Chondrocyte (in vitro differentiated cells): ENCODE results near the gene SERPINB6. TPM values are rescaled to one million over a fixed set of nuclear protein-coding genes. Genes with fewer than 3 reads are reported as not detected.

Source experiments
- DNase-seq: peaks from one replicate; pipeline ENCODE4 v3.0.0; 2021; ENCODE audit warnings: mixed read lengths, low spot score
- H3K27ac Mint-ChIP-seq: one replicate; pipeline ENCODE4 v1.8.0; 2021; ENCODE audit warnings: mild to moderate bottlenecking, moderate library complexity, mixed read lengths; ENCODE audit not compliant: unreplicated experiment
- H3K27me3 Mint-ChIP-seq: 2 replicates; pipeline ENCODE4 v1.8.0; 2021; ENCODE audit warnings: low read depth, mixed read lengths
- H3K36me3 Mint-ChIP-seq: 2 replicates; pipeline ENCODE4 v1.8.0; 2021; ENCODE audit warnings: low read depth, mixed read lengths
- H3K4me1 Mint-ChIP-seq: 2 replicates; pipeline ENCODE4 v1.8.0; 2021; ENCODE audit warnings: low read depth, mild to moderate bottlenecking, mixed read lengths
- H3K4me3 Mint-ChIP-seq: one replicate; pipeline ENCODE4 v1.8.0; 2021; ENCODE audit warnings: mild to moderate bottlenecking, moderate library complexity, mixed read lengths; ENCODE audit not compliant: unreplicated experiment
- H3K9me3 Mint-ChIP-seq: 2 replicates; pipeline ENCODE4 v1.8.0; 2021; ENCODE audit warnings: low read depth, mixed read lengths
- CTCF ChIP-seq: fragments of 200-600 bp; sonication (generic); IDR thresholded peaks from 2 replicates; pipeline ENCODE4 v1.5.0; 2021; ENCODE audit warnings: antibody characterized with exemption, mild to moderate bottlenecking, moderate library complexity
- total RNA-seq: library from RNA; stranded (reverse); gene quantifications from 3 replicates; pipeline ENCODE4 v1.2.1, GENCODE V29; 2021

The SERPINB6 gene
- total RNA-seq, 1 donor from 2014 or later: 98.0 TPM

GRCh38 chr6:2960935-2961334, 10.4 kb downstream of the SERPINB6 start:
- Mint-ChIP-seq H3K4me1 (peaks cover 29% of the 10 kb centered on the region), H3K36me3 (peaks cover 3% of the 10 kb centered on the region), H3K4me3 (no peak overlapping the region), H3K9me3 (no peaks in the 10 kb centered on the region), H3K27me3 (no peaks in the 10 kb centered on the region), H3K27ac (peak overlapping the region; percentile 92)
- TF ChIP-seq CTCF: no peak
- DNase-seq: no peak

- Mint-ChIP-seq H3K9me3 (no peaks in the 10 kb centered on the region), H3K27ac (peak overlapping the region; percentile 92), H3K4me3 (peak overlapping the region; percentile 29), H3K4me1 (peaks cover 29% of the 10 kb centered on the region), H3K36me3 (peaks cover 3% of the 10 kb centered on the region), H3K27me3 (no peaks in the 10 kb centered on the region)
- TF ChIP-seq CTCF: no peak
- DNase-seq: no peak
Observed at GRCh38 chr6:2959909-2960719, 11.3 kb downstream of the SERPINB6 start.

- no peak overlapping the region for H3K27ac Mint-ChIP-seq
- peaks cover 3% of the 10 kb centered on the region for H3K36me3 Mint-ChIP-seq
- H3K4me3 Mint-ChIP-seq: no peak overlapping the region
- H3K9me3 Mint-ChIP-seq: no peaks in the 10 kb centered on the region
- no peak for DNase-seq
- no peak for TF ChIP-seq CTCF
- peaks cover 29% of the 10 kb centered on the region for H3K4me1 Mint-ChIP-seq
- H3K27me3 Mint-ChIP-seq: no peaks in the 10 kb centered on the region
Observed at GRCh38 chr6:2958776-2959175, 12.6 kb downstream of the SERPINB6 start.

- DNase-seq: no peak
- Mint-ChIP-seq H3K4me3 (no peak overlapping the region), H3K9me3 (no peaks in the 10 kb centered on the region), H3K27ac (no peak overlapping the region), H3K27me3 (no peaks in the 10 kb centered on the region), H3K4me1 (peaks cover 29% of the 10 kb centered on the region), H3K36me3 (peaks cover 3% of the 10 kb centered on the region)
- TF ChIP-seq CTCF: no peak
Observed at GRCh38 chr6:2958331-2958711, 13.0 kb downstream of the SERPINB6 start.

GRCh38 chr6:2957696-2958330, 13.6 kb downstream of the SERPINB6 start:
- no peaks in the 10 kb centered on the region for H3K27me3 Mint-ChIP-seq
- no peak overlapping the region for H3K27ac Mint-ChIP-seq
- H3K36me3 Mint-ChIP-seq: peaks cover 4% of the 10 kb centered on the region
- TF ChIP-seq CTCF: no peak
- H3K9me3 Mint-ChIP-seq: no peaks in the 10 kb centered on the region
- H3K4me3 Mint-ChIP-seq: no peak overlapping the region
- H3K4me1 Mint-ChIP-seq: peaks cover 32% of the 10 kb centered on the region
- DNase-seq: no peak
